Measurements from ENCODE around the gene POLR1F. TPM values are rescaled to one million over a fixed set of nuclear protein-coding genes. Genes with fewer than 3 reads are reported as not detected.

Gene POLR1F
- total RNA-seq, 1 experiment from 2014 or later: 24.9 TPM

- Histone ChIP-seq H3K14ac (ENCODE audit: insufficient read depth, low read length) (no peak overlapping the region), H4K91ac (ENCODE audit: insufficient read length, low read depth, low read length) (no peak overlapping the region), H3K4ac (ENCODE audit: low read depth, low read length) (no peak overlapping the region), H2AFZ (ENCODE audit: low read length) (no peak overlapping the region), H3K23me2 (ENCODE audit: insufficient read length, low read depth, low read length, poor library complexity, severe bottlenecking) (no peaks in the 10 kb centered on the region), H2BK20ac (ENCODE audit: low read depth, low read length, poor library complexity, severe bottlenecking) (no peak overlapping the region), H3K23ac (ENCODE audit: insufficient read length, low read depth, low read length) (no peak overlapping the region), H3K27ac (ENCODE audit: insufficient read length, low read depth, low read length) (no peak overlapping the region), H3K79me2 (ENCODE audit: insufficient read depth, low read length) (no peaks in the 10 kb centered on the region), H3T11ph (ENCODE audit: low read length) (no peak overlapping the region), H3K18ac (ENCODE audit: insufficient read length, low read depth, low read length) (no peak overlapping the region), H3K4me1 (ENCODE audit: insufficient read depth, low read length) (no peaks in the 10 kb centered on the region), H4K5ac (ENCODE audit: insufficient read length, low read depth, low read length) (no peak overlapping the region), H3K79me1 (ENCODE audit: insufficient read depth, low read depth, low read length, poor library complexity, severe bottlenecking) (no peaks in the 10 kb centered on the region), H2BK120ac (ENCODE audit: low read depth, low read length, poor library complexity, severe bottlenecking) (no peak overlapping the region), H3K56ac (ENCODE audit: insufficient read length, low read depth, low read length) (no peak overlapping the region), H2BK12ac (ENCODE audit: insufficient read length, low read depth, low read length) (no peak overlapping the region), H2BK5ac (ENCODE audit: insufficient read length, low read length) (no peak overlapping the region), H2AK5ac (ENCODE audit: insufficient read length, low read length) (no peak overlapping the region), H3K9ac (ENCODE audit: extremely low read depth, insufficient read length, low read length) (no peak overlapping the region), H3K9me3 (ENCODE audit: control insufficient read depth, low read depth, low read length) (no peaks in the 10 kb centered on the region), H3K27me3 (ENCODE audit: insufficient read depth, low read length) (no peaks in the 10 kb centered on the region), H4K20me1 (ENCODE audit: control insufficient read depth, insufficient read depth, insufficient read length) (no peaks in the 10 kb centered on the region), H4K8ac (replicated peaks; ENCODE audit: insufficient read length, low read depth, low read length) (no peak overlapping the region), H2BK15ac (ENCODE audit: low read depth, low read length) (no peak overlapping the region), H3K4me2 (ENCODE audit: insufficient read depth, insufficient read length, low read length) (no peak overlapping the region)
- H3K4me1 Mint-ChIP-seq: no peaks in the 10 kb centered on the region
- no peak overlapping the region for H3K4me3 Mint-ChIP-seq
- DNase-seq: no peak
- H3K36me3 Mint-ChIP-seq (ENCODE audit: insufficient read depth in 1 of 3, low read depth in 3 of 3): no peaks in the 10 kb centered on the region
- no peak overlapping the region for H3K27ac Mint-ChIP-seq
- H3K9me3 Mint-ChIP-seq: peaks cover 5 to 18% of the 10 kb centered on the region in 2 experiments; a peak in 3 of 5 replicates
- no peaks in the 10 kb centered on the region for H3K27me3 Mint-ChIP-seq (ENCODE audit: low read depth)
- no peak for TF ChIP-seq CTCF (conservative IDR thresholded peaks at IDR 0.05)
- no CpG with 5 or more reads among the region's 2 CpGs for WGBS (ENCODE audit: extremely low coverage, insufficient read length, low lambda C conversion rate)
Observed at GRCh38 chr7:19648791-19649190, 60.0 kb downstream of the POLR1F start.

Small RNAs within 50 kb of the gene (microRNA-seq; reads per million reads assigned to microRNA genes)
- not detected for gene MIR3146 (ENCODE audit: borderline microRNAs expressed)

Other genes starting within 250 kb of the POLR1F start
- gene TMEM196, start 64.6 kb upstream of the POLR1F start, total RNA-seq (2021): not detected in 2 replicates

Measured in H9 (cell line).